Endothelial cell of umbilical vein (primary cell): ENCODE data around the gene ZZZ3.

ENCODE experiments used
- EZH2 ChIP-seq: IDR thresholded peaks from 2 replicates; pipeline ENCODE4 v1.6.1; 2012; ENCODE audit warnings: borderline replicate concordance, low read depth, mild to moderate bottlenecking, moderate library complexity, low read length, inconsistent platforms; ENCODE audit not compliant: severe bottlenecking
- FOS ChIP-seq: IDR thresholded peaks from 2 replicates; pipeline ENCODE4 v1.6.1; 2011; ENCODE audit warnings: mild to moderate bottlenecking, low read length, moderate library complexity, borderline replicate concordance; ENCODE audit not compliant: insufficient read depth
- GATA2 ChIP-seq: IDR thresholded peaks from 2 replicates; pipeline ENCODE4 v1.7.0; 2011; ENCODE audit warnings: low read depth, mild to moderate bottlenecking, moderate library complexity, mixed read lengths, low read length; ENCODE audit not compliant: insufficient read length, insufficient read depth
- JUN ChIP-seq: IDR thresholded peaks from 2 replicates; pipeline ENCODE4 v1.6.1; 2011; ENCODE audit warnings: borderline replicate concordance, low read depth; ENCODE audit not compliant: insufficient read length, insufficient read depth
- MYC ChIP-seq: IDR thresholded peaks from one replicate; pipeline ENCODE4 v1.6.1; 2011; ENCODE audit warnings: mild to moderate bottlenecking, low read depth, low read length
- POLR2A ChIP-seq: IDR thresholded peaks from 2 replicates; pipeline ENCODE4 v1.6.1; 2012; ENCODE audit warnings: low read depth, mild to moderate bottlenecking, control low read depth, low read length
- POLR2AphosphoS5 ChIP-seq: IDR thresholded peaks from 2 replicates; pipeline ENCODE4 v1.6.1; 2012; ENCODE audit warnings: low read depth, mild to moderate bottlenecking, control low read depth, low read length, moderate library complexity; ENCODE audit not compliant: insufficient read depth
- TF ChIP-seq, protein P1 (sequence below), 2 donors: IDR thresholded peaks; 1 replicate in 1 of 2; 2 replicates in 1 of 2; pipeline ENCODE4 v1.5.1; 2011; ENCODE audit warnings: low read length in 2 of 2, mild to moderate bottlenecking in 2 of 2, moderate library complexity in 2 of 2, control low read depth in 1 of 2, inconsistent platforms in 1 of 2, low read depth in 1 of 2; ENCODE audit not compliant: insufficient read depth in 1 of 2; ENCODE audit errors: extremely low read depth in 1 of 2
- TF ChIP-seq, protein P2 (sequence below): IDR thresholded peaks from 2 replicates; pipeline ENCODE4 v1.6.1; 2011; ENCODE audit not compliant: insufficient read depth, insufficient read length

DNA sequence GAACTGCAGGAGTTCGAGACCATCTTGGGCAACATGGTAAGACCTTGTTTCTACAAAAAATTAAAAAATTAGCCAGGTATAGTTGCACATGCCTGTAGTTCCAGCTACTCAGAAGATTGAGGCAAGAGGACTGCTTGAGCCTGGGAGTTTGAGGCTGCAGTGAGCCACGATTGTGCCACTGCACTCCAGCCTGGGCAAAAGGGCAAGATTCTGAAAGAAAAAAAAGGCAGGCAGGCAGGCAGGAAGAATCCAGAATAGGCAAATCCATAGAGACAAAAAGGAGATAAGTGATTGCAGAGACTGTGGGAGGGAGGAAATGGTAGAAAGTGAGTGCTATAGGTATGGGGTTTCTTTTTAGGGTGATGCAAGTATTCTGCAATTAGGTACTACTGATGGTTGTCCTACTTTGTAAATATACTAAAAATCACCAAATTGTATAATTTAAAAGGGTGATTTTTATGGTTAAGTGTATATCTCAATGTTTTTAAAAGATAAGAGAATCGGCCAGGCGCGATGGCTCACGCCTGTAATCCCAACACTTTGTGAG is 29.4 kb downstream of the ZZZ3 start:
- TF ChIP-seq, protein P1, sequence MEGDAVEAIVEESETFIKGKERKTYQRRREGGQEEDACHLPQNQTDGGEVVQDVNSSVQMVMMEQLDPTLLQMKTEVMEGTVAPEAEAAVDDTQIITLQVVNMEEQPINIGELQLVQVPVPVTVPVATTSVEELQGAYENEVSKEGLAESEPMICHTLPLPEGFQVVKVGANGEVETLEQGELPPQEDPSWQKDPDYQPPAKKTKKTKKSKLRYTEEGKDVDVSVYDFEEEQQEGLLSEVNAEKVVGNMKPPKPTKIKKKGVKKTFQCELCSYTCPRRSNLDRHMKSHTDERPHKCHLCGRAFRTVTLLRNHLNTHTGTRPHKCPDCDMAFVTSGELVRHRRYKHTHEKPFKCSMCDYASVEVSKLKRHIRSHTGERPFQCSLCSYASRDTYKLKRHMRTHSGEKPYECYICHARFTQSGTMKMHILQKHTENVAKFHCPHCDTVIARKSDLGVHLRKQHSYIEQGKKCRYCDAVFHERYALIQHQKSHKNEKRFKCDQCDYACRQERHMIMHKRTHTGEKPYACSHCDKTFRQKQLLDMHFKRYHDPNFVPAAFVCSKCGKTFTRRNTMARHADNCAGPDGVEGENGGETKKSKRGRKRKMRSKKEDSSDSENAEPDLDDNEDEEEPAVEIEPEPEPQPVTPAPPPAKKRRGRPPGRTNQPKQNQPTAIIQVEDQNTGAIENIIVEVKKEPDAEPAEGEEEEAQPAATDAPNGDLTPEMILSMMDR (IDR thresholded peaks at IDR 0.05; ENCODE audit: extremely low read depth in 1 of 2, insufficient read depth in 1 of 2, low read depth in 1 of 2, low read length in 2 of 2): no peak
- TF ChIP-seq EZH2 (no peak), POLR2A (no peak), FOS (no peak), POLR2AphosphoS5 (no peak), GATA2 (no peak), MYC (no peak), JUN (no peak)
- TF ChIP-seq, protein P2, sequence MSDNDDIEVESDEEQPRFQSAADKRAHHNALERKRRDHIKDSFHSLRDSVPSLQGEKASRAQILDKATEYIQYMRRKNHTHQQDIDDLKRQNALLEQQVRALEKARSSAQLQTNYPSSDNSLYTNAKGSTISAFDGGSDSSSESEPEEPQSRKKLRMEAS: no peak
